Type B pancreatic cell (in vitro differentiated cells): ENCODE results near the gene MYH7. TPM values are rescaled to one million over a fixed set of nuclear protein-coding genes. Genes with fewer than 3 reads are reported as not detected.
"Not testable (repeated sequence)": the region's sequence is repeated elsewhere in the genome, so short reads cannot be mapped to it uniquely, and the experiment has no call there.

Experiments used
- DNase-seq: peaks from one replicate; pipeline ENCODE4 v3.0.0; 2021; ENCODE audit warnings: mixed read lengths; ENCODE audit not compliant: unreplicated experiment; ENCODE audit errors: extremely low spot score
- H3K27ac Mint-ChIP-seq: 2 replicates; pipeline ENCODE4 v1.8.0; 2021; ENCODE audit warnings: mild to moderate bottlenecking, mixed read lengths
- H3K27me3 Mint-ChIP-seq: 2 replicates; pipeline ENCODE4 v1.8.0; 2021; ENCODE audit warnings: mixed read lengths
- H3K36me3 Mint-ChIP-seq: 2 replicates; pipeline ENCODE4 v1.8.0; 2021; ENCODE audit warnings: mixed read lengths
- H3K4me1 Mint-ChIP-seq: one replicate; pipeline ENCODE4 v1.8.0; 2021; ENCODE audit warnings: mixed read lengths; ENCODE audit not compliant: unreplicated experiment
- H3K4me3 Mint-ChIP-seq: 2 replicates; pipeline ENCODE4 v1.8.0; 2021; ENCODE audit warnings: mild to moderate bottlenecking, mixed read lengths
- H3K9me3 Mint-ChIP-seq: 2 replicates; pipeline ENCODE4 v1.8.0; 2021; ENCODE audit warnings: mixed read lengths
- total RNA-seq: library from RNA; stranded (reverse); gene quantifications from 2 replicates; pipeline ENCODE4 v1.2.1, GENCODE V29; 2021; ENCODE audit warnings: low replicate concordance
- TF ChIP-seq, protein P1 (sequence below): fragments of 200-600 bp; sonication (generic); conservative IDR thresholded peaks from 2 replicates; pipeline ENCODE4 v1.5.0; 2021; ENCODE audit warnings: antibody characterized with exemption, mild to moderate bottlenecking

MYH7 gene
- total RNA-seq, 1 donor from 2014 or later: 0.14 TPM

- Mint-ChIP-seq H3K27ac (no peak overlapping the region), H3K9me3 (peaks cover 3% of the 10 kb centered on the region), H3K4me1 (peaks cover 7% of the 10 kb centered on the region), H3K27me3 (peaks cover 14% of the 10 kb centered on the region), H3K4me3 (no peak overlapping the region), H3K36me3 (no peaks in the 10 kb centered on the region)
- no peak for DNase-seq
- TF ChIP-seq, protein P1, sequence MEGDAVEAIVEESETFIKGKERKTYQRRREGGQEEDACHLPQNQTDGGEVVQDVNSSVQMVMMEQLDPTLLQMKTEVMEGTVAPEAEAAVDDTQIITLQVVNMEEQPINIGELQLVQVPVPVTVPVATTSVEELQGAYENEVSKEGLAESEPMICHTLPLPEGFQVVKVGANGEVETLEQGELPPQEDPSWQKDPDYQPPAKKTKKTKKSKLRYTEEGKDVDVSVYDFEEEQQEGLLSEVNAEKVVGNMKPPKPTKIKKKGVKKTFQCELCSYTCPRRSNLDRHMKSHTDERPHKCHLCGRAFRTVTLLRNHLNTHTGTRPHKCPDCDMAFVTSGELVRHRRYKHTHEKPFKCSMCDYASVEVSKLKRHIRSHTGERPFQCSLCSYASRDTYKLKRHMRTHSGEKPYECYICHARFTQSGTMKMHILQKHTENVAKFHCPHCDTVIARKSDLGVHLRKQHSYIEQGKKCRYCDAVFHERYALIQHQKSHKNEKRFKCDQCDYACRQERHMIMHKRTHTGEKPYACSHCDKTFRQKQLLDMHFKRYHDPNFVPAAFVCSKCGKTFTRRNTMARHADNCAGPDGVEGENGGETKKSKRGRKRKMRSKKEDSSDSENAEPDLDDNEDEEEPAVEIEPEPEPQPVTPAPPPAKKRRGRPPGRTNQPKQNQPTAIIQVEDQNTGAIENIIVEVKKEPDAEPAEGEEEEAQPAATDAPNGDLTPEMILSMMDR: no peak
Measured at GRCh38 chr14:23388996-23389395, 46.5 kb downstream of the MYH7 start.

- no peaks in the 10 kb centered on the region for H3K36me3 Mint-ChIP-seq
- peaks cover 7% of the 10 kb centered on the region for H3K4me1 Mint-ChIP-seq
- H3K4me3 Mint-ChIP-seq: no peak overlapping the region
- TF ChIP-seq, protein P1: no peak
- H3K27ac Mint-ChIP-seq: no peak overlapping the region
- DNase-seq: no peak
- no peaks in the 10 kb centered on the region for H3K9me3 Mint-ChIP-seq
- H3K27me3 Mint-ChIP-seq: peaks cover 11% of the 10 kb centered on the region
Measured at GRCh38 chr14:23387916-23388882, 47.3 kb downstream of the MYH7 start.

DNA sequence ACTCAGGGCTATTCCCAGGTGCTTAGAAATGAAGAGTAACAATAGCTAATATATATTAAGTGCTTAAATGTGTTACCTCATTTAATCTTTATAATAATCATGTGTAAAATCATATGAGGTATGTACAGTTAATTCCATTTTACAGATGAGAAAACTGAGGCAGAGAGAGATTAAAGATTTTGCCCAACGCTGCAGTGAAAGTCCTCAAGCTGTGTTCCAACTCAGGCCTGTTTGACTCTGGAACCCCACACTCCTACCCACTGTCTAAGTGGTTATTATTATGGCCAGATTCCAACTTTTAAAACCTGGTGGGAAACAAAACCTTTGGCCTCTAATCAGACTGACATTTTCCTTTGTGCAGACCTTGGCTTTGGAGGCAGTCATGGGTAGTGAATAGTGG is 48.5 kb downstream of the MYH7 start:
- Mint-ChIP-seq H3K27me3 (peaks cover 12% of the 10 kb centered on the region), H3K36me3 (no peaks in the 10 kb centered on the region), H3K9me3 (no peaks in the 10 kb centered on the region), H3K4me1 (peaks cover 7% of the 10 kb centered on the region), H3K4me3 (no peak overlapping the region), H3K27ac (no peak overlapping the region)
- DNase-seq: no peak
- TF ChIP-seq, protein P1: no peak

- not testable (repeated sequence) for H3K4me3 Mint-ChIP-seq, DNase-seq, H3K27ac Mint-ChIP-seq, H3K36me3 Mint-ChIP-seq, H3K4me1 Mint-ChIP-seq, H3K9me3 Mint-ChIP-seq
- H3K27me3 Mint-ChIP-seq: peaks cover 15% of the 10 kb centered on the region
Measured at GRCh38 chr14:23386266-23386657, 49.2 kb downstream of the MYH7 start.

- no peak overlapping the region for H3K4me3 Mint-ChIP-seq
- no peak overlapping the region for H3K27ac Mint-ChIP-seq
- DNase-seq: no peak
- H3K36me3 Mint-ChIP-seq: no peaks in the 10 kb centered on the region
- TF ChIP-seq, protein P1: no peak
- peaks cover 7% of the 10 kb centered on the region for H3K4me1 Mint-ChIP-seq
- no peaks in the 10 kb centered on the region for H3K9me3 Mint-ChIP-seq
- peaks cover 18% of the 10 kb centered on the region for H3K27me3 Mint-ChIP-seq
Measured at GRCh38 chr14:23385642-23386265, 49.7 kb downstream of the MYH7 start.

DNA sequence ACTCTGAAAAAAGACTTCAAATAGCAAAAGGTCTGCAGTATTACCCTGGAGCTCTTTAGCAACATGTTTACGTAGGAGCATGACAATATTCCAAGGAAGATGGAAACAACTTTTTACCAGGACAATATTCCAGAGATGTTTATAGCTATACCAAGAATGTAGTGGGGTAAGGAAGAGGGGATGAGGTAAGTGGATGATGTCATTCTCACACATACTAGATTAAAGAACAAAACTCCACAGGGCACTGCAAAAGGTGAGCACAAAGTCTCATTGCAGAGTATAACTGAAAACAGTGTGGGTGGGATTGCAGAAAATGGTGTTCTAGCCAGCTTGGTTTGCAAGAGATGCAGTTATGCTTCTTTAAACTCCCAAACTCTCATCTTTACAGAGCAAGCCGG is 50.2 kb downstream of the MYH7 start:
- Mint-ChIP-seq H3K9me3 (no peaks in the 10 kb centered on the region), H3K27me3 (peaks cover 19% of the 10 kb centered on the region), H3K4me1 (peaks cover 7% of the 10 kb centered on the region), H3K36me3 (no peaks in the 10 kb centered on the region), H3K4me3 (no peak overlapping the region), H3K27ac (no peak overlapping the region)
- TF ChIP-seq, protein P1: no peak
- no peak for DNase-seq
